ENCODE results near the gene PCNT.
"Not testable (repeated sequence)": the region's sequence is repeated elsewhere in the genome, so short reads cannot be mapped to it uniquely, and the experiment has no call there.

Gene PCNT

DNA sequence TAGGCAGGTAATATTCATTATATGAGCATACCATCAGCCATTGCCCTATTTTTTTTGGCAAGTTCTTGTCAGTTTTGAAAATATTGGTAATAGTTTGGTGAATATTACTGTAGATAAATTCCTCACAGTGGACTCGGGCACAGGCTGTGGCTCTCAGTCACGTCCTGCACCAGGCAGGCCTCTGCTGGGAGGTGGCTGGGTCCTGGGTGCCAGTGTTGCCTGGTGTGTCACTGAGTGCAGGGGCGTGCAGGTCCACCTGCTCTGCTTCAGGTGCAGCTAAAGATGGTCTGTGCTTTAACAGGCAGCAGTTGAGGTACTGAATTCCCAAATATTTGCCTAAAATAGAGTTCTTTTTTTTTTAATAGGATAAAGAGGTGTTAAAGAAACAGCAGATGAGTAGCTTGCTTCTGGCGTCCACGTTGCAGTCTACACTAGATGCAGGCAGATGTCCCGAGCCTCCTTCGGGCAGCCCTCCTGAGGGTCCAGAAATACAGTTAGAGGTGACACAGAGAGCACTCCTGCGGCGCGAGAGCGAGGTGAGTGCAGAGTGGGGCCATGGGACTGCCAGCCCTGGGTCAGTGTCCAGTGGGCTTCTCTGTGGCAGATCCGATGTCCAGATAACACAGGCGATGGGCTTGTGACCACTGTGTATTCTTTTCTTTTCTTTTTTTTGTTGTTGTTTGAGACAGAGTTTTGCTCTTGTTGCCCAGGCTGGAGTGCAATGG lies 77.4 kb downstream of the PCNT start:
- in situ Hi-C loops (cut with MboI; ENCODE audit: low sequenced_read_pairs), result no loop called here

- in situ Hi-C loops (cut with MboI; ENCODE audit: low sequenced_read_pairs), result no loop called here
Measured at GRCh38 chr21:46402421-46402820, 78.5 kb downstream of the PCNT start.

GRCh38 chr21:46403234-46403811 lies 79.4 kb downstream of the PCNT start:
- in situ Hi-C loops (cut with MboI; ENCODE audit: low sequenced_read_pairs), result not testable (repeated sequence)

DNA sequence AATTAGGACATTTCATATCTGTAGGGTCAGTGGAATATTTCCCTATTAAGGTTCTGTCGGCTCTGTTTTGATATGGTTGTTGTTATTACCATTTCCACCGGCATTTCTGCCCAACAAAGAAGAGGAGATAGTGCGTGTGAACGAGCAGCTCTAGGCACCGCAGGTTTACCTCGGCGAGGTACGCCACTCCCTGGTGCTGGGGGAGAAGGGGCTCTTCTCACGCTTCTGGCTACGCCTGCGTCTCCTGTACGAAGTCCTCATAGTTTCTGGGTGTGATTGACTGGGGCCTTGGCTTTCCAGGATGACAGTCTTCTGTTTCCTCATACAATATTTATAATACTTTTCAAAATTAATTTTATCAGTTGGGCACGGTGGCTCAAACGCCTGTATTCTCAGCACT lies 80.3 kb downstream of the PCNT start:
- in situ Hi-C loops (cut with MboI; ENCODE audit: low sequenced_read_pairs), result no loop called here

DNA sequence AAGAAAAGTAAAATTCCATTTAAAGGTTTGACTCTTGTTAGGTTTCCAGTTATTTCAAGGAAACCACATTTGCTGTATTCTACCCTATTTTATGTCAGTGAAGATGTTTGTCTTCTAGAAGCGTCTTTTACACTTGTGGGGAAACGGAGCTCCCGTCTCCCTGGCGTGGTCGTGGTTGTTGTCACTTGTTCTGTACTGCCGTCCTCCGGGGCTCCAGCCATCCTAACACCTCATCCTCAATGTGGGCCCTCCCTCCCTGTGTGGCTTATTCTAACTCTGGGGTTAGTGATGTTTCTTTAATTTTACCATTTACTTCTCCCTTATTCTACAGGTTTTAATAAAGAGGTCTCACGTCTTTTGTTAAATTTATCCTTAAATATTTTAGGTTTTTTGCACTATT lies 82.0 kb downstream of the PCNT start:
- in situ Hi-C loops (cut with MboI; ENCODE audit: low sequenced_read_pairs), result no loop called here

DNA sequence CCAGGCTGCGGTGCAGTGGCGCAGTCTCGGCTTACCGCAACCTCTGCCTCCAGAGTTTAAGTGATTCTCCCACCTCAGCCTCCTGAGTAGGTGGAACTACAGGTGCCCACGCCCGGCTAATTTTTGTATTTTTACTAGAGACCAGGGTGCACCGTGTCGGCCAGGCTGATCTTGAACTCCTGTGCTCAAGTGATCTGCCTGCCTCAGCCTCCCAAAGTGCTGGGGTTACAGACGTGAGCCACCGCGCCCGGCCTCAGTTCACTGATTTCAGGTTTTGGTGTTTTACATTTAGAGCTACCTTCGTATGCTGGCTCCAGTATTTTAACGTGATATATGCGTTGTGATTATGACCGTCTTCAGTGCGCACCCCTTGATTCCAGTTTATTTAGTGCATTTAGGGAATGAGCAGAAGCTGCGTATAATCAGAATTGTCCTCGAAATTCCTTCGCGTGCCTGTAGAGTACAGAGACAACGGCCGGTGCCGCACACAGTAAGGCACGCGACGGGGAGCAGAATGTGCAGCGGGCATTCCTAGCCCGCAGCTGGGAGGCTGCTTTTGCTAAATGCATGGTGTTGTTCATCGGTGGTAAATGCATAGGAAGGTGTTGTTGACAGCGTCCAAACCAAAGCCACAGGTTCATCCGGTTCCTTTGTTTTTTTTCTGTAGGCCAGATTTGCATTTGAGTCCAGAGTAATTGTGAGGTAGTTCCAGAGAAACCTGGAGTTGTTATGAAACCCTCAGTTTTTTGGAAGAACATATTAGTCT lies 85.9 kb downstream of the PCNT start:
- in situ Hi-C loops (cut with MboI; ENCODE audit: low sequenced_read_pairs), result no loop called here

GRCh38 chr21:46410516-46410915 lies 86.6 kb downstream of the PCNT start:
- in situ Hi-C loops (cut with MboI; ENCODE audit: low sequenced_read_pairs), result no loop called here

GRCh38 chr21:46411236-46411635 lies 87.3 kb downstream of the PCNT start:
- in situ Hi-C loops (cut with MboI; ENCODE audit: low sequenced_read_pairs), result no loop called here

DNA sequence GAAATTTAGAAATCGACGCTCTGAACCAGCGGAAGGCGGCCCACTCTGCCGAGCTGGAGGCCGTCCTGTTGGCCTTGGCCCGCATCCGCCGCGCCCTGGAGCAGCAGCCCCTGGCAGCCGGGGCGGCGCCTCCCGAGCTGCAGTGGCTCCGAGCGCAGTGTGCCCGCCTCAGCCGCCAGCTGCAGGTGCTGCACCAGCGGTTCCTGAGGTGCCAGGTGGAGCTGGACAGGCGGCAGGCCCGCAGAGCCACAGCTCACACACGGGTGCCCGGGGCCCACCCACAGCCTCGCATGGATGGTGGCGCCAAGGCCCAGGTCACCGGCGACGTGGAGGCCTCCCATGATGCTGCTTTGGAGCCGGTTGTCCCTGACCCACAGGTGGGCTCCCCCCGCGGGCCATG lies 87.7 kb downstream of the PCNT start:
- in situ Hi-C loops (cut with MboI; ENCODE audit: low sequenced_read_pairs), result no loop called here

GRCh38 chr21:46412521-46413364 lies 88.8 kb downstream of the PCNT start:
- in situ Hi-C loops (cut with MboI; ENCODE audit: low sequenced_read_pairs), result no loop called here

DNA sequence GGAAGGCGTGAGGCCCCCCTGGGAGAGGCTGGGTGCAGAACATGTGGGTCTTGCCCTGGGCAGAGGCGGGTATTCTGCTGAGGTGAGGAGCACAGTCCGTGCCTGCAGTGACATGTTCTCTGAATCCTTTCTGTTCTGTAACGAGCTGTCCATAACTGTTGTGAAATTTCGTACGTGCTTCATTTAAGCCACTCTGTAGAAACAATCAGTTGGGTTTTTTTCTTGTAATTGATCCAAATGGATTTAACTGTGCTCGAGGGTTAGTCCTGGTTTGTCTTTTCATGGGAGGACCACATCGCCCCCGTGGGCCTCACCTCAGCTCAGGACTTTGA lies 89.4 kb downstream of the PCNT start:
- in situ Hi-C loops (cut with MboI; ENCODE audit: low sequenced_read_pairs), result no loop called here

DNA sequence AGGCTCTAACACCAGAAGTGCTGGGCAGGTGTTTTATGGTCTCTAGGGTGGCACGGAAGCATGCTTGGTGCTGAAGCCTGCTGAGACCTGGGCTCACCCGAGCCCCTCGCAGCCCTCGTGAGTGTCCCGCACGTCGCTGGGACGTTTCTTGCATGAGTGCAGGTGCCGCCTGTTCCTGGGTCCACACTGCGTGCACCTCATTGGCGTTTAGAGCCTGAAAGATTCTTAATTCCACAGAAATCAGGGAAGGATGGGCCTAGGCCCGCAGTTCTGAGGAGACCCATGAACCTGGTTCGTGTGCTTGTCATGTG lies 91.0 kb downstream of the PCNT start:
- in situ Hi-C loops (cut with MboI; ENCODE audit: low sequenced_read_pairs), result no loop called here

DNA sequence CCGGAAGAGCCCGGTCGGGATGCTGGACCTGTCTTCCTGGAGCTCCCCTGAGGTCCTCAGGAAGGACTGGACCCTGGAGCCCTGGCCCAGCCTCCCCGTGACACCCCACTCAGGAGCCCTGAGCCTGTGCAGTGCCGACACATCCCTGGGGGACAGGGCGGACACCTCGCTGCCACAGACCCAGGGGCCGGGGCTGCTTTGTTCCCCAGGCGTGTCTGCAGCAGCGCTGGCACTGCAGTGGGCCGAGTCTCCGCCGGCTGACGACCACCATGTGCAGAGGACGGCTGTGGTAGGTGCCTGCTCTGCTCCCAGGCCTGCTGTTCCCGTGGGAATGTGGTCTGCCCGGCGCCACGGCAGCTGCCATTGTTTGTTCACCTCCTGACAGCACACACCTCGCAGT lies 92.6 kb downstream of the PCNT start:
- in situ Hi-C loops (cut with MboI; ENCODE audit: low sequenced_read_pairs), result no loop called here

- in situ Hi-C loops (cut with MboI; ENCODE audit: low sequenced_read_pairs), result no loop called here
Measured at GRCh38 chr21:46418265-46418946, 94.5 kb downstream of the PCNT start.

- in situ Hi-C loops (cut with MboI; ENCODE audit: low sequenced_read_pairs), result no loop called here
Measured at GRCh38 chr21:46420241-46421190, 96.6 kb downstream of the PCNT start.

DNA sequence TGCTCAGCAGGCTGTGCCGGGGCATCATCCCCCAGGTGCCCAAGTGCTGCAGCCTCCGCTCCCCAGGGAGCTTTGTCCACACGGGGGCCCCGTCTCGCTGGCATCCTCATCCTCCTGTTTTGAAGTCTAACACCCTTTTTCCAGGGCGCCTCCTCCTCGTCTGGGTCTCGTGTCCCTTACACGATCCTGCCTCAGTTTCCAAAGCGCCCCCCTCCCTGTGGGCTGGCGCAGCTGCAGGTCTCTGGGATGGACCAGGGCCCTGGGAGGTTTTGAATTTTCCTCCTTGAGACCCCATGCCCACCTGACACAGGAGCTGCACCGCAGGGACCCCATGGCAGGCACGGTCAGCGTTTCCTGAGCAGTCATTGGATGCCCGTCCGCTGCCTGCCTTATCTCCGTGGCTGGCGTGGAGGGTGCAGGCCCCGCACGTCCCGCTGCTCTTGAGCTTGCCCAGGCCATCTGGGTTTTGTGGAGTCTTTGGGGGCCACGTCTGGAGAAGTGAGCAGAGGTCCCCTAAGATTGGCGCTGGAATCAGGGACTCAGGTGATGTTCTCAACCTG lies 97.3 kb downstream of the PCNT start:
- in situ Hi-C loops (cut with MboI; ENCODE audit: low sequenced_read_pairs), result no loop called here

DNA sequence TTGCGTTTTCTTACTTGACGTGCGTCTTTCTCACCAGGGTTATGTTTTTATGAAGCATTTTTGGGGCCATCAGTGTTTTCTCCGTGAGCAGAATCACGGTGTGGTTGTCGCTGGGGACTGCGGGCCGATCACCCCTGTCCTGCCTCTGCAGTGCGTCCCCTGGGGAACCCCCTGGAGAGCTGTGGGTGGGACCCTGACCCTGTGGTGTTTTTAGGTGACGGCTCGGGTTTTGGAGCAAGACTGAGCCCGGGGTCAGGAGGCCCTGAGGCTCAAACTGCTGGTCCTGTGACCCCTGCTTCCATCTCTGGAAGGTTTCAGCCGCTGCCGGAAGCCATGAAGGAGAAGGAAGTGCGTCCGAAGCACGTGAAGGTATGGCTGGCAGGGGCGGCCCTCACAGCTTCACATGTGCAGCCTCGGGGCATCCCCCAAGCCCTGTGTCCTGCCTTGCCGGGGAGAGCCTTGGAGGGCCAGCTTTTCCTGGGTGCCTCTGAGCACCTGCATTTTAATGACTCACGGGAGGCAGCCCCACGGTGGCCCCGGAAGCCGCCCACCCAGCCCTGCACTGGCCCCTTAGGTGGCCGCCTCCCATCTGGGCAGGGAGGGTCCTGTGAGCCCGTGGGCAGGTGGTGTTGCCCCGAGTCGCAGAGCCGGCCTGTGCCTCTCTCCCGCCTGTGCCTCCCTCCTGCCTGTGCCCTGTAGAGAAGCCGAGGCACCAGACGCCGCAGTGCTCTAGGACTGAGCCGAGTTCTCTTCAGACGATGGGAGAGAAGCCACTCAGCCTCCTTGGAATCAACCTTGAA lies 98.0 kb downstream of the PCNT start:
- in situ Hi-C loops (cut with MboI; ENCODE audit: low sequenced_read_pairs), result no loop called here

DNA sequence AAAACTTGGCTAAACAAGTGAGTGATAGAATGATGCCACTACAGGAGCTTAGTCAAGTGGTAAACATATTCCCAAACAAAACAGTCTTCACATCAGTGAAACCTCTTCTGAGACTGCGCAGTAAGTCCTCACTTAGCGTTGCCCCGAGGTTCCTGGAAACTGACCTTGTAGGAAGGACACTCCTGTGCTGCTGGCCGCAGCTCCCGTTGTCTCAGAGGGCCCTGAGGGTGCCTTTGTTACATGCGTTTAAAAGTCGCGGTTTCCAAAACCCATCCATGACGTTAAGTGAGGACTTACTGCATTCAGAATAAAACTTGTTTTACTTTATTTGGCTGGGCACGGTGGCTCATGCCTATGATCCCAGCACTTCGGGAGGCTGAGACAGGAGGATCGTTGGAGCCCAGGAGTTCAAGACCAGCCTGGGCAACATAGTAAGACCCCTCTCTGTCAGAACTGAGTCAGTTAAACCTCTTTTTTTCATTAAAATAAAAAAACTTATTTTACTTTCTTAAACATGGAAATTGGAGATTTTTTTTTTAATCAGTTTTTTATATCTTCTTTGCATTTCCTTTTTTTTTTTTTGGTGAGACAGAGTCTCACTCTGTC lies 98.8 kb downstream of the PCNT start:
- in situ Hi-C loops (cut with MboI; ENCODE audit: low sequenced_read_pairs), result no loop called here

All from HL-60/S4 (cell line).